ENCODE measurements around the gene DDAH1.

DNA sequence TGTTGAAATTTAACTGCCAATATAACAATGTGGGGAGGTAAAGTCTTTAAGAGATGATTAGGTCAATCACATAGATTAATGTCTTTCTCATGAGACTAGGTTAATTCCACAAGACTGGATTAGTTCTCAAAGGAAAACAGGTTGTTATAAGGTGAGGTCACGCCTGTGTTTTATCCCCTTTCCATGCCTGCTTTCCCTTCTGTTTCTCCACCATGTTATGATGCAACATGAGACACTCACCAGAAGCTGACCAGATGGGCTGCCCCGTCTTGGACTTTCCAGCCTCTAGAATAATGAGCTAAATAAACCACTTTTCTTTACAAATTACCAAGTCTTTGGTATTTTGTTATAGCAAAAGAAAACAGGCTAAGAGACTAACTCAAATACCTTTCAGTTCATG, 70.8 kb downstream of the DDAH1 start:
- TF ChIP-seq, protein P1, sequence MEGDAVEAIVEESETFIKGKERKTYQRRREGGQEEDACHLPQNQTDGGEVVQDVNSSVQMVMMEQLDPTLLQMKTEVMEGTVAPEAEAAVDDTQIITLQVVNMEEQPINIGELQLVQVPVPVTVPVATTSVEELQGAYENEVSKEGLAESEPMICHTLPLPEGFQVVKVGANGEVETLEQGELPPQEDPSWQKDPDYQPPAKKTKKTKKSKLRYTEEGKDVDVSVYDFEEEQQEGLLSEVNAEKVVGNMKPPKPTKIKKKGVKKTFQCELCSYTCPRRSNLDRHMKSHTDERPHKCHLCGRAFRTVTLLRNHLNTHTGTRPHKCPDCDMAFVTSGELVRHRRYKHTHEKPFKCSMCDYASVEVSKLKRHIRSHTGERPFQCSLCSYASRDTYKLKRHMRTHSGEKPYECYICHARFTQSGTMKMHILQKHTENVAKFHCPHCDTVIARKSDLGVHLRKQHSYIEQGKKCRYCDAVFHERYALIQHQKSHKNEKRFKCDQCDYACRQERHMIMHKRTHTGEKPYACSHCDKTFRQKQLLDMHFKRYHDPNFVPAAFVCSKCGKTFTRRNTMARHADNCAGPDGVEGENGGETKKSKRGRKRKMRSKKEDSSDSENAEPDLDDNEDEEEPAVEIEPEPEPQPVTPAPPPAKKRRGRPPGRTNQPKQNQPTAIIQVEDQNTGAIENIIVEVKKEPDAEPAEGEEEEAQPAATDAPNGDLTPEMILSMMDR (conservative IDR thresholded peaks at IDR 0.05; ENCODE audit: low read length) = no peak
- TF ChIP-seq EZH2phosphoT487 (IDR thresholded peaks at IDR 0.05; ENCODE audit: borderline replicate concordance) = no peak
